ENCODE measurements around the gene PPEF2. TPM values are rescaled to one million over a fixed set of nuclear protein-coding genes. Genes with fewer than 3 reads are reported as not detected.
"Not testable (repeated sequence)": the region's sequence is repeated elsewhere in the genome, so short reads cannot be mapped to it uniquely, and the experiment has no call there.

The PPEF2 gene
- total RNA-seq, 1 donor from 2014 or later, result not detected

DNA sequence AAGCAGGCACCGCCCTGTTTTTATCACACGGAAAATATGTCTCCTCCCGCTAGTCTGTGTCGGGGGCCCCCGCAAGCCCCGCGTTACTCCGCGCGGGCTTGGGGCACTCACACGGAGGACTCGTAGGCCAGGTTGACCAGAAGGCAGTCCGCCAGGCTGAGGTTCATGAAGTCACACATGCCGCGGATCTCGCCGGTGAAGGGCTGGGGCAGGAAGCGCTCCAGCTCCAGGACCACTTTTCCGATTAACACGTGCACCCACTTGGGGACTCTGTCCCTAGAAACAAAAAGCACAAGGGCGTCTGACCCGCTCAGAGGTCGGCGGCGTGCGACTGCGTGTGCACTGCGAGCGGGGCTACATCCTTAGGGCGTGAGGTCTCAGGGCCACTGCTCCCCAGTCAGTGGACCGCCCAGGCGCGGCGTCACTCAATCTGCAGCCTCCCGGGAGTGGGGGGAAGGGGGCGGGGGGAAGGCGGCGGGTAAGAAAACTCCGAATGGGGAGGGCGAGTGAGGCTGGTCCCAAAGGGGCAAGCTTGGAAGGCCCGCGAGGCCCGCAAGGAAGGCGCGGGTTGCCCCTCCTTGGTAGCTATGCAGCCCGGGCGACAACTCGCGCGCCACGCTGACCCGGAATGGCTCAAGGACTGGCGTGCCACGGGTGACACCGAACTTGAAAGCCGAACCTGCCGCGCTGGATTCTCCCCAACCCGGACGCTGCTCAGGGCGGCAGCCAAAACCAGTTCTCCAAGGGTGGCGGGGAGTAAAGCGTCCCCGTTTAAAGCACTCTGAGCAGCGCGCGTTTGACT lies 37.8 kb upstream of the PPEF2 start:
- no peaks in the 10 kb centered on the region for H3K9me3 Mint-ChIP-seq (ENCODE audit: unreplicated experiment)
- peaks cover 7% of the 10 kb centered on the region for H3K4me1 Mint-ChIP-seq (ENCODE audit: unreplicated experiment)
- no peak overlapping the region for H3K27ac Mint-ChIP-seq (ENCODE audit: unreplicated experiment)
- H3K36me3 Mint-ChIP-seq (ENCODE audit: low read depth, unreplicated experiment), result peaks cover 3% of the 10 kb centered on the region
- H3K27me3 Mint-ChIP-seq (ENCODE audit: unreplicated experiment), result peaks cover 8% of the 10 kb centered on the region
- DNase-seq (ENCODE audit: low spot score), result peak; percentile 50
- TF ChIP-seq, protein P1, sequence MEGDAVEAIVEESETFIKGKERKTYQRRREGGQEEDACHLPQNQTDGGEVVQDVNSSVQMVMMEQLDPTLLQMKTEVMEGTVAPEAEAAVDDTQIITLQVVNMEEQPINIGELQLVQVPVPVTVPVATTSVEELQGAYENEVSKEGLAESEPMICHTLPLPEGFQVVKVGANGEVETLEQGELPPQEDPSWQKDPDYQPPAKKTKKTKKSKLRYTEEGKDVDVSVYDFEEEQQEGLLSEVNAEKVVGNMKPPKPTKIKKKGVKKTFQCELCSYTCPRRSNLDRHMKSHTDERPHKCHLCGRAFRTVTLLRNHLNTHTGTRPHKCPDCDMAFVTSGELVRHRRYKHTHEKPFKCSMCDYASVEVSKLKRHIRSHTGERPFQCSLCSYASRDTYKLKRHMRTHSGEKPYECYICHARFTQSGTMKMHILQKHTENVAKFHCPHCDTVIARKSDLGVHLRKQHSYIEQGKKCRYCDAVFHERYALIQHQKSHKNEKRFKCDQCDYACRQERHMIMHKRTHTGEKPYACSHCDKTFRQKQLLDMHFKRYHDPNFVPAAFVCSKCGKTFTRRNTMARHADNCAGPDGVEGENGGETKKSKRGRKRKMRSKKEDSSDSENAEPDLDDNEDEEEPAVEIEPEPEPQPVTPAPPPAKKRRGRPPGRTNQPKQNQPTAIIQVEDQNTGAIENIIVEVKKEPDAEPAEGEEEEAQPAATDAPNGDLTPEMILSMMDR (IDR thresholded peaks at IDR 0.05; ENCODE audit: unreplicated experiment), result no peak
- peak overlapping the region; percentile 93 for H3K4me3 Mint-ChIP-seq (ENCODE audit: unreplicated experiment)

DNA sequence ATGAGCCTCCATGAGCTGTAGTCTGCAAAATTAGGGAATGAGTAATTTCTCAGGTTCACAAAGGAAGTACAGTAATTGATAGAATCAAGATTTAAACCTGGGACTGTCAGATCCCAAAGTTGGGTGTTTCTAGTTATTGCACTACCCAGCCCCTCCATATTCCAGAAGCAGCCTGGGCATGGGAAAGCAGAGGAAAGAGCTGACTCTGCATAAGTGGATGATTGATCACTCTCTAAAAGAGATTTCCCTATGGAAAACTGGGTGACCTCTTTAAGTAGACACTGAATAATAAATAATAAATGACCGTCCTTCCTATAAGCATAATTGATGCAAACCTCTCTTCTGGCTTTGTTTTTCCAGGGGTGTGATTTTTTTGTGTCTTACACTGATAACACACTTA lies 33.4 kb upstream of the PPEF2 start:
- peaks cover 3% of the 10 kb centered on the region for H3K36me3 Mint-ChIP-seq (ENCODE audit: low read depth, unreplicated experiment)
- no peak overlapping the region for H3K4me3 Mint-ChIP-seq (ENCODE audit: unreplicated experiment)
- H3K4me1 Mint-ChIP-seq (ENCODE audit: unreplicated experiment), result peaks cover 7% of the 10 kb centered on the region
- DNase-seq (ENCODE audit: low spot score), result no peak
- no peaks in the 10 kb centered on the region for H3K9me3 Mint-ChIP-seq (ENCODE audit: unreplicated experiment)
- H3K27me3 Mint-ChIP-seq (ENCODE audit: unreplicated experiment), result peaks cover 8% of the 10 kb centered on the region
- no peak overlapping the region for H3K27ac Mint-ChIP-seq (ENCODE audit: unreplicated experiment)
- TF ChIP-seq, protein P1 (IDR thresholded peaks at IDR 0.05; ENCODE audit: unreplicated experiment), result no peak

DNA sequence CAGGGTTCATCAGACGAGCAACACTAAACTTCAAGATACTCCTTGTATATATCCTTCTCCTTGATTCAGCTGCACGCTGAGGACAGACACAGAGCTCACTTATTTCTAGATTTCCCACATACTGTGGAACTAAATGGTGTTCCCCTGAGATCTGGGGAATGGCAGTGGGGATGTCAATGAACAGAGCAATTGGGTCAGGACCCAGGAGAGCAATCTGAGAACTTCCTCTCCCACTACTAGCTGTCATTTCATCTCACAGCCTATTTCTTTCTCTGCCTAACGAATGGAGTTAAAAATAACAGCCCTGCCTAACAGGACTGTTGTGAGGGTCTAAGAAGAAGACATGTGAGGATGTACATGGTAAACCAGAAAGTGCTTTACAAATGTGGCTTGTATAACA lies 27.9 kb upstream of the PPEF2 start:
- Mint-ChIP-seq H3K36me3 (ENCODE audit: low read depth, unreplicated experiment) (peaks cover 5% of the 10 kb centered on the region), H3K4me1 (ENCODE audit: unreplicated experiment) (no peaks in the 10 kb centered on the region), H3K27ac (ENCODE audit: unreplicated experiment) (no peak overlapping the region), H3K27me3 (ENCODE audit: unreplicated experiment) (peaks cover 1% of the 10 kb centered on the region), H3K9me3 (ENCODE audit: unreplicated experiment) (no peaks in the 10 kb centered on the region), H3K4me3 (ENCODE audit: unreplicated experiment) (no peak overlapping the region)
- TF ChIP-seq, protein P1 (IDR thresholded peaks at IDR 0.05; ENCODE audit: unreplicated experiment), result no peak
- DNase-seq (ENCODE audit: low spot score), result no peak

DNA sequence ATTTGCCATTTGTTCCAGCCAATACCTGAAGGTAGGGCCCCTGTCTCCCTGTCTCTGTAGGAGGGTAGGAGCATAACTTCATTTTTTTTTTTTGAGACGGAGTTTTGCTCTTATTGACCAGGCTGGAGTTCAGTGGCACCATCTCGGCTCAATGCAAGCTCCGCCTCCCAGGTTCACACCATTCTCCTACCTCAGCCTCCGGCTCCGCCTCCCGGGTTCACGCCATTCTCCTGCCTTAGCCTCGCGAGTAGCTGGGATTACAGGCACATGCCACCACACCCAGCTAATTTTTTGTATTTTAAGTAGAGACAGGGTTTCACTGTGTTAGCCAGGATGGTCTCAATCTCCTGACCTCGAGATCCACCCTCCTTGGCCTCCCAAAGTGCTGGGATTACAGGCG lies 22.7 kb upstream of the PPEF2 start:
- H3K4me3 Mint-ChIP-seq (ENCODE audit: unreplicated experiment); H3K36me3 Mint-ChIP-seq (ENCODE audit: low read depth, unreplicated experiment); DNase-seq (ENCODE audit: low spot score); H3K27me3 Mint-ChIP-seq (ENCODE audit: unreplicated experiment); H3K27ac Mint-ChIP-seq (ENCODE audit: unreplicated experiment); H3K9me3 Mint-ChIP-seq (ENCODE audit: unreplicated experiment): not testable (repeated sequence)
- H3K4me1 Mint-ChIP-seq (ENCODE audit: unreplicated experiment), result peaks cover 12% of the 10 kb centered on the region

DNA sequence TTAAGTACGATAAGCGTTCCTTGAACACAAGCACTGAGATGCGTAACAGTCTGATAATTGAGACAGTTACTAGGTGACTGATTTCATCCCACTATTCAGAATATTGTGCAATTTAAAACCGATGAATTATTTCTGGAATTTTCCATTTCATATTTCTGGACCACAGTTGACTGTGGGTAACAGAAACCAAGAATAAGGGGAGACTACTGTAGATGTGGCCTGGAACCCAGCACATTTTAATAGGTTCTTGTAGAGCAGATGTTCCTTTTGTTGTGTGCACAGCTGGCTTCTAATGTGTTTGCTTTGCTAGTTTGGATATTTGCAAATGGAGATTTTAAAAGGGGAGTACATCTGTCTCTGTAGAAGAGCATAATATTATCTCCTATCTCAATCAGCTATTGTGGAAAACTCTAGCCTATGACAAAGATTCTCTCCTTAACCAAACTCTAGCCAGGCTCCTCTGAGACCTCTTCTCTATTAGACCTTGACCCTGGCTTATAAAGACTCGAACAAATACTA lies 22.1 kb upstream of the PPEF2 start:
- Mint-ChIP-seq H3K27me3 (ENCODE audit: unreplicated experiment) (no peaks in the 10 kb centered on the region), H3K27ac (ENCODE audit: unreplicated experiment) (no peak overlapping the region)
- DNase-seq (ENCODE audit: low spot score), result no peak

More for the DNA sequence above, 22.1 kb upstream of the PPEF2 start:
- H3K9me3 Mint-ChIP-seq (ENCODE audit: unreplicated experiment), result no peaks in the 10 kb centered on the region
- peaks cover 10% of the 10 kb centered on the region for H3K36me3 Mint-ChIP-seq (ENCODE audit: low read depth, unreplicated experiment)
- TF ChIP-seq, protein P1 (IDR thresholded peaks at IDR 0.05; ENCODE audit: unreplicated experiment), result no peak
- H3K4me3 Mint-ChIP-seq (ENCODE audit: unreplicated experiment), result no peak overlapping the region
- H3K4me1 Mint-ChIP-seq (ENCODE audit: unreplicated experiment), result peaks cover 12% of the 10 kb centered on the region
